Neural progenitor cell (in vitro differentiated cells): Measurements from ENCODE around the gene ACO2. TPM values are rescaled to one million over a fixed set of nuclear protein-coding genes. Genes with fewer than 3 reads are reported as not detected.
A peak's percentile ranks its signal among the peaks of the same experiment; 100 is the strongest.

Experiments used
- DNase-seq: peaks from one replicate; pipeline ENCODE4 v3.0.0-alpha.2; 2016; ENCODE audit warnings: low spot score
- H2AFZ ChIP-seq: fragments of 200-600 bp; sonication (generic); replicated peaks from 2 replicates; pipeline ENCODE4 v1.6.1; 2016; ENCODE audit warnings: antibody characterized with exemption
- H3F3A ChIP-seq: fragments of 200-600 bp; sonication (generic); 2 replicates; pipeline ENCODE4 v1.6.1; 2016; ENCODE audit warnings: antibody characterized with exemption, low read depth
- H3K27ac ChIP-seq: fragments of 200-600 bp; sonication (generic); 2 replicates; pipeline ENCODE4 v1.5.1; 2016; ENCODE audit warnings: mild to moderate bottlenecking
- H3K27me3 ChIP-seq: fragments of 200-600 bp; sonication (generic); 2 replicates; pipeline ENCODE4 v1.6.1; 2016; ENCODE audit warnings: mild to moderate bottlenecking, moderate library complexity
- H3K36me3 ChIP-seq: fragments of 200-600 bp; sonication (generic); 2 replicates; pipeline ENCODE4 v1.5.1; 2016
- H3K4me1 ChIP-seq: fragments of 200-600 bp; sonication (generic); 2 replicates; pipeline ENCODE4 v1.6.1; 2016; ENCODE audit warnings: mixed run types
- H3K4me2 ChIP-seq: fragments of 200-600 bp; sonication (generic); 2 replicates; pipeline ENCODE4 v1.6.1; 2016
- H3K4me3 ChIP-seq: fragments of 200-600 bp; sonication (generic); 2 replicates; pipeline ENCODE4 v1.5.1; 2016
- H3K79me2 ChIP-seq: fragments of 200-600 bp; sonication (generic); 2 replicates; pipeline ENCODE4 v1.6.1; 2016; ENCODE audit warnings: low read depth
- H3K9ac ChIP-seq: fragments of 200-600 bp; sonication (generic); 2 replicates; pipeline ENCODE4 v1.6.1; 2016
- H3K9me3 ChIP-seq: fragments of 200-600 bp; sonication (generic); 2 replicates; pipeline ENCODE4 v1.5.1; 2016; ENCODE audit warnings: low read depth
- H4K20me1 ChIP-seq: fragments of 200-600 bp; sonication (generic); 2 replicates; pipeline ENCODE4 v1.6.1; 2016; ENCODE audit warnings: low read depth
- H3K27ac Mint-ChIP-seq: 3 replicates; pipeline ENCODE4 v1.8.0; 2021; ENCODE audit warnings: mixed read lengths
- H3K27me3 Mint-ChIP-seq: 2 replicates; pipeline ENCODE4 v1.8.0; 2022; ENCODE audit warnings: low read depth, mild to moderate bottlenecking, inconsistent platforms, moderate library complexity, mixed read lengths; ENCODE audit not compliant: insufficient read depth
- H3K36me3 Mint-ChIP-seq: 3 replicates; pipeline ENCODE4 v1.8.0; 2021; ENCODE audit warnings: mixed read lengths
- H3K4me1 Mint-ChIP-seq: 3 replicates; pipeline ENCODE4 v1.8.0; 2021; ENCODE audit warnings: mixed read lengths
- H3K4me3 Mint-ChIP-seq: 3 replicates; pipeline ENCODE4 v1.8.0; 2021; ENCODE audit warnings: mild to moderate bottlenecking, moderate library complexity, mixed read lengths
- H3K9me3 Mint-ChIP-seq: 3 replicates; pipeline ENCODE4 v1.8.0; 2020; ENCODE audit warnings: mixed read lengths
- CTCF ChIP-seq: fragments of 200-600 bp; sonication (generic); IDR thresholded peaks from 2 replicates; pipeline ENCODE4 v1.5.1; 2017; ENCODE audit warnings: antibody characterized with exemption, mild to moderate bottlenecking
- EZH2 ChIP-seq: fragments of 200-600 bp; sonication (generic); IDR thresholded peaks from 2 replicates; pipeline ENCODE4 v1.6.1; 2017; ENCODE audit warnings: antibody characterized with exemption, mild to moderate bottlenecking, moderate library complexity
- EZH2phosphoT487 ChIP-seq: fragments of 200-600 bp; sonication (generic); IDR thresholded peaks from 2 replicates; pipeline ENCODE4 v1.6.1; 2017; ENCODE audit warnings: antibody characterized with exemption
- total RNA-seq: library from RNA; depleted of rRNA; stranded (reverse); fragments of >200 nt; gene quantifications from 2 replicates; pipeline ENCODE4 v1.2.3, GENCODE V29; 2015; ENCODE audit warnings: low replicate concordance

ACO2 gene
- total RNA-seq, 1 donor from 2014 or later = 36.6 TPM

- H4K20me1 ChIP-seq = no peaks in the 10 kb centered on the region
- no peak overlapping the region for H3K9ac ChIP-seq
- no peak overlapping the region for H3K4me3 Mint-ChIP-seq
- H3F3A ChIP-seq = no peaks in the 10 kb centered on the region
- H3K36me3 ChIP-seq = no peaks in the 10 kb centered on the region
- peak overlapping the region; percentile 71 for H3K4me2 ChIP-seq
- H3K36me3 Mint-ChIP-seq = no peaks in the 10 kb centered on the region
- no peak overlapping the region for H3K27ac Mint-ChIP-seq
- H3K4me3 ChIP-seq = no peak overlapping the region
- H3K9me3 Mint-ChIP-seq = peaks cover 2% of the 10 kb centered on the region
- H3K79me2 ChIP-seq = no peaks in the 10 kb centered on the region
- peaks cover 22% of the 10 kb centered on the region for H3K4me1 ChIP-seq
- TF ChIP-seq EZH2phosphoT487 = no peak
- TF ChIP-seq CTCF = no peak
- no peak for TF ChIP-seq EZH2
- no peak overlapping the region for H3K27ac ChIP-seq
- no peak for DNase-seq
- peaks cover 55% of the 10 kb centered on the region for H3K4me1 Mint-ChIP-seq
- no peaks in the 10 kb centered on the region for H3K9me3 ChIP-seq
- peaks cover 16% of the 10 kb centered on the region for H3K27me3 Mint-ChIP-seq
- no peak overlapping the region for H2AFZ ChIP-seq
- H3K27me3 ChIP-seq = no peaks in the 10 kb centered on the region
Observed at GRCh38 chr22:41561788-41562187, 92.9 kb downstream of the ACO2 start.

DNA sequence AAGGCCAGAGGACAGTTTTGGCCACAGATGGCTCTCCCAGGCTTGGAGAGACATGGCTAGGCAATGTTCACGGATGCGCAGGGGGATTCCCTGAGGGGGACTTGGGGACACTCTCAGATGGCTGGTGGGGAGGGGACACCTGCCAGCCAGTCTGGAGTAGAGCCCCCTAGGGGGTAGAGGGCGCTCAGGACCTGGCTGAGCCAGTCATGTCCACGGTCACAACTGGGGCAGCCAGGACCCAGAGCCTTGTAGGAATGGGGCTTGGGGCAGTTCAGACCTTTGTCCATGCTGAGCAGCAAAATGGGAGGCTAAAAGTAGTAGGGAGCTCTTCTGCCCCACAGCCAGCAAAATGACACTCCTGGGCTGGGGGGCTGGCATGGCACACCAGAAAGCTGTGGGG lies 93.5 kb downstream of the ACO2 start:
- Histone ChIP-seq H3K9me3 (no peaks in the 10 kb centered on the region), H3K27me3 (no peaks in the 10 kb centered on the region), H3K27ac (no peak overlapping the region), H2AFZ (no peak overlapping the region), H3K4me3 (no peak overlapping the region), H3K36me3 (no peaks in the 10 kb centered on the region), H3K4me2 (no peak overlapping the region), H3K9ac (no peak overlapping the region), H3F3A (no peaks in the 10 kb centered on the region), H4K20me1 (no peaks in the 10 kb centered on the region), H3K79me2 (no peaks in the 10 kb centered on the region), H3K4me1 (peaks cover 15% of the 10 kb centered on the region)
- Mint-ChIP-seq H3K4me3 (peak overlapping the region; percentile 35), H3K4me1 (peaks cover 51% of the 10 kb centered on the region), H3K27ac (no peak overlapping the region), H3K9me3 (peaks cover 2% of the 10 kb centered on the region), H3K36me3 (no peaks in the 10 kb centered on the region), H3K27me3 (peaks cover 16% of the 10 kb centered on the region)
- no peak for DNase-seq
- TF ChIP-seq CTCF (no peak), EZH2 (no peak), EZH2phosphoT487 (no peak)

DNA sequence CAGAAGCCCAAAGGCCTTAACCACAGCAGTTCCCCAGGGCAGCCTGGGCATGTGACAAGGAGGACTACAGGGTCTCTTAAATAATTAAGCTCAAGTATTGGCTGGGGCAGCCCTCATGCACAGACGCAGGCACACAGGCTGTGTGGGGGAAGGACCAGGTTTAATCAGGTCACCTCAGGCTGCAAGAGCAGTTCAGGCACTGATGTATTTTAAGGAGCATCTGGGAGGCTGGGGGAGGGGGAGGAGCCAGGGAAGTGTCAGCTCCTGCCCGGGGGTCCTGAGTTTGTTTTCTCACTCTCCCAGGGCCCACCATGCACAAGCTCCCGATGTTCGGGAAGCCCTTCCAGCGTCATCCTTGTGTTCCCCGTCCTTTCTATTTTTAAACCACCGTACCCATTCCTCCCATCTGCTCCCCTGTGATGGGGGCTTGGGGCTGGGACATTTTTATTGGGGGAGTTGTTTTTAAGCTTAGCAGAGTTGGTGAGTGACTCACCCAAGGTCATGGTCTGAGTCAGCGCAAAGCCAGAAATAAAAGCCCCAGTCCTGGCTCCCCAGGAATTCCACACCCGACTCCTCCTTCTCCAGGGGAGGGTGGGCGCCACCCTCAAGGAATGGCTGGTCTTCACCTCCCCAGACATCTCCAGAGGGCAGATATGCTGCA lies 94.3 kb downstream of the ACO2 start:
- Mint-ChIP-seq H3K36me3 (no peaks in the 10 kb centered on the region), H3K9me3 (peaks cover 2% of the 10 kb centered on the region), H3K27me3 (peaks cover 15% of the 10 kb centered on the region), H3K4me3 (no peak overlapping the region), H3K4me1 (peaks cover 50% of the 10 kb centered on the region), H3K27ac (no peak overlapping the region)
- H3F3A ChIP-seq = no peaks in the 10 kb centered on the region
- H2AFZ ChIP-seq = no peak overlapping the region
- H3K4me2 ChIP-seq = no peak overlapping the region
- H3K4me1 ChIP-seq = peaks cover 12% of the 10 kb centered on the region
- no peaks in the 10 kb centered on the region for H3K27me3 ChIP-seq
- no peak overlapping the region for H3K27ac ChIP-seq
- H3K4me3 ChIP-seq = no peak overlapping the region
- no peaks in the 10 kb centered on the region for H3K79me2 ChIP-seq
- TF ChIP-seq CTCF (no peak), EZH2 (no peak), EZH2phosphoT487 (no peak)
- no peak overlapping the region for H3K9ac ChIP-seq
- no peaks in the 10 kb centered on the region for H4K20me1 ChIP-seq
- DNase-seq = no peak
- no peaks in the 10 kb centered on the region for H3K36me3 ChIP-seq
- no peaks in the 10 kb centered on the region for H3K9me3 ChIP-seq
